HCT116 (cell line): ENCODE data around the gene SERPINB12. TPM values are rescaled to one million over a fixed set of nuclear protein-coding genes. Genes with fewer than 3 reads are reported as not detected.

Experiments used
- ATAC-seq: fragments of 200-7000 bp; cut with Tn5 transposase; 2 replicates; pipeline ENCODE4 v1.9.1; 2020; ENCODE audit warnings: mild to moderate bottlenecking, moderate library complexity
- BruUV-seq: library from RNA; stranded (reverse); fragments of 400-500 nt; replicated peaks from 2 replicates; lab custom pipeline; 2021; lab: Mats Ljungman, UMichigan
- CTCF ChIA-PET: fragments of 300-600 bp; sonication (Branson Sonifier 250); formaldehyde crosslinking; loops from one replicate; lab custom pipeline; 2021; ENCODE audit warnings: antibody characterized with exemption; lab: Charles Lee
- POLR2A ChIA-PET: fragments of 300-600, 350-600 bp; sonication (Branson Sonifier 250); formaldehyde crosslinking; loops from one replicate; lab custom pipeline; 2021; ENCODE audit warnings: antibody characterized with exemption; lab: Charles Lee
- RAD21 ChIA-PET, 2 experiments: fragments of 300-600 bp; sonication (Branson Sonifier 250); formaldehyde crosslinking; loops; one replicate each; lab custom pipeline; 2023; ENCODE audit warnings: low total read pairs in 2 of 2; ENCODE audit not compliant: uncharacterized antibody in 2 of 2, unreplicated experiment in 2 of 2, low non-redundant PET in 1 of 2; lab: Charles Lee
- DNase-seq: peaks from one replicate; pipeline ENCODE4 v3.0.0-alpha.2; 2010; ENCODE audit warnings: low read depth, low spot score
- H2AFZ ChIP-seq: fragments of 200-600 bp; shearing (Covaris generic), sonication (generic); 2 replicates; pipeline ENCODE4 v1.6.1; 2017; ENCODE audit warnings: low read depth, mixed run types, mixed read lengths, antibody characterized with exemption, low read length; ENCODE audit not compliant: poor library complexity, severe bottlenecking
- H3K27ac ChIP-seq: 2 replicates; pipeline ENCODE4 v1.5.1; 2012; ENCODE audit warnings: low read depth, low read length
- H3K27me3 ChIP-seq: fragments of 200-600 bp; sonication (generic); 2 replicates; pipeline ENCODE4 v1.6.1; 2016; ENCODE audit warnings: mixed run types, low read length, mixed read lengths; ENCODE audit not compliant: insufficient read depth
- H3K36me3 ChIP-seq, 2 experiments: fragments of 200-500 bp in 1 of 2; fragments of 200-600 bp in 1 of 2; sonication (Bioruptor generic) in 1 of 2; sonication (generic) in 1 of 2; 2 replicates each; pipeline versions ENCODE4 v1.5.1 to v1.6.1; 2014 to 2016; ENCODE audit warnings: low read length in 2 of 2, inconsistent platforms in 1 of 2, mixed read lengths in 1 of 2, mixed run types in 1 of 2; ENCODE audit not compliant: insufficient read depth in 2 of 2, control insufficient read depth in 1 of 2
- H3K4me1 ChIP-seq, 2 experiments: fragments of 200-600 bp in 1 of 2; sonication (generic) in 1 of 2; 2 replicates each; pipeline versions ENCODE4 v1.5.1 to v1.6.1; 2012 to 2017; ENCODE audit warnings: low read length in 2 of 2, inconsistent platforms in 1 of 2, mild to moderate bottlenecking in 1 of 2, mixed read lengths in 1 of 2, mixed run types in 1 of 2, moderate library complexity in 1 of 2; ENCODE audit not compliant: insufficient read depth in 2 of 2, control insufficient read depth in 1 of 2
- H3K4me2 ChIP-seq: fragments of 200-600 bp; sonication (generic); 2 replicates; pipeline ENCODE4 v1.6.1; 2017; ENCODE audit warnings: mixed run types, low read length, mixed read lengths
- H3K4me3 ChIP-seq, 2 experiments: fragments of 200-600 bp in 1 of 2; sonication (generic) in 1 of 2; replicated peaks in 1 of 2; 2 replicates each; pipeline ENCODE4 v1.5.1; 2011 to 2016; ENCODE audit warnings: low read length in 2 of 2, control low read depth in 1 of 2, low read depth in 1 of 2, mild to moderate bottlenecking in 1 of 2, mixed read lengths in 1 of 2, mixed run types in 1 of 2
- H3K79me2 ChIP-seq: fragments of 200-600 bp; sonication (generic); 2 replicates; pipeline ENCODE4 v1.6.1; 2017; ENCODE audit warnings: mild to moderate bottlenecking, mixed run types, low read length, moderate library complexity, mixed read lengths; ENCODE audit not compliant: insufficient read depth
- H3K9ac ChIP-seq: fragments of 200-600 bp; sonication (generic); 2 replicates; pipeline ENCODE4 v1.6.1; 2016; ENCODE audit warnings: low read length, mixed read lengths
- H3K9me2 ChIP-seq: fragments of 200-600 bp; sonication (generic), shearing (Covaris generic); 2 replicates; pipeline ENCODE4 v1.6.1; 2017; ENCODE audit warnings: mixed run types, mild to moderate bottlenecking, moderate library complexity; ENCODE audit not compliant: insufficient read depth
- H3K9me3 ChIP-seq, 2 experiments: fragments of 200-500 bp in 1 of 2; fragments of 200-600 bp in 1 of 2; sonication (Bioruptor generic) in 1 of 2; sonication (generic) in 1 of 2; 2 replicates each; pipeline ENCODE4 v1.6.1; 2014 to 2017; ENCODE audit warnings: low read length in 2 of 2, mixed read lengths in 2 of 2, inconsistent platforms in 1 of 2, low read depth in 1 of 2, mild to moderate bottlenecking in 1 of 2, mixed run types in 1 of 2, moderate library complexity in 1 of 2; ENCODE audit not compliant: control insufficient read depth in 1 of 2, insufficient read depth in 1 of 2
- H4K20me1 ChIP-seq: fragments of 200-600 bp; sonication (generic), shearing (Covaris generic); 2 replicates; pipeline ENCODE4 v1.6.1; 2017; ENCODE audit warnings: mixed run types, mild to moderate bottlenecking, moderate library complexity; ENCODE audit not compliant: insufficient read depth
- CBX3 ChIP-seq: IDR thresholded peaks from 2 replicates; pipeline ENCODE4 v1.6.1; 2012; ENCODE audit warnings: low read depth
- CEBPB ChIP-seq: IDR thresholded peaks from 2 replicates; pipeline ENCODE4 v1.6.1; 2012; ENCODE audit warnings: low read depth
- EGR1 ChIP-seq: IDR thresholded peaks from 2 replicates; pipeline ENCODE4 v1.6.1; 2012; ENCODE audit warnings: low read depth
- ELF1 ChIP-seq: IDR thresholded peaks from 2 replicates; pipeline ENCODE4 v1.6.1; 2012; ENCODE audit warnings: low read depth, borderline replicate concordance
- EZH2 ChIP-seq: fragments of 200-600 bp; sonication (generic); IDR thresholded peaks from 2 replicates; pipeline ENCODE4 v1.6.1; 2017; ENCODE audit warnings: antibody characterized with exemption, mixed run types
- JUND ChIP-seq: IDR thresholded peaks from 2 replicates; pipeline ENCODE4 v1.6.1; 2012
- POLR2A ChIP-seq: IDR thresholded peaks from 2 replicates; pipeline ENCODE4 v1.7.0; 2011; ENCODE audit warnings: borderline replicate concordance; ENCODE audit not compliant: insufficient read depth, insufficient read length; ENCODE audit errors: extremely low read depth
- POLR2AphosphoS5 ChIP-seq: IDR thresholded peaks from 2 replicates; pipeline ENCODE4 v1.6.1; 2011; ENCODE audit warnings: mild to moderate bottlenecking, low read depth, low read length, moderate library complexity
- RAD21 ChIP-seq: IDR thresholded peaks from 2 replicates; pipeline ENCODE4 v1.6.1; 2012; ENCODE audit warnings: low read depth, mild to moderate bottlenecking
- SIN3A ChIP-seq: IDR thresholded peaks from 2 replicates; pipeline ENCODE4 v1.6.1; 2012; ENCODE audit warnings: low read depth
- SP1 ChIP-seq: IDR thresholded peaks from 2 replicates; pipeline ENCODE4 v1.6.1; 2012; ENCODE audit warnings: low read depth
- SRF ChIP-seq: IDR thresholded peaks from 2 replicates; pipeline ENCODE4 v1.6.1; 2012; ENCODE audit warnings: low read depth
- TCF7L2 ChIP-seq: IDR thresholded peaks from 2 replicates; pipeline ENCODE4 v1.7.0; 2011; ENCODE audit warnings: borderline replicate concordance, inconsistent platforms; ENCODE audit not compliant: insufficient read depth, insufficient read length; ENCODE audit errors: extremely low read depth
- YY1 ChIP-seq: IDR thresholded peaks from 2 replicates; pipeline ENCODE4 v1.6.1; 2011; ENCODE audit warnings: low read length, low read depth, moderate library complexity, mild to moderate bottlenecking; ENCODE audit not compliant: insufficient replicate concordance; ENCODE audit errors: extremely low read depth
- ZFX ChIP-seq: fragments of 450-650 bp; IDR thresholded peaks from 2 replicates; pipeline ENCODE4 v1.6.1; 2017
- ZNF274 ChIP-seq: fragments of 200-500 bp; sonication (Bioruptor generic); IDR thresholded peaks from 2 replicates; pipeline ENCODE4 v1.6.1; 2014; ENCODE audit warnings: mild to moderate bottlenecking, low read depth, low read length, inconsistent platforms
- intact Hi-C: fragments of 100-400 bp; cut with micrococcal nuclease; formaldehyde crosslinking; loops from 2 replicates; pipeline ENCODE4 v1.10.0; 2022
- total RNA-seq: library from RNA; stranded (reverse); gene quantifications from one replicate; pipeline ENCODE4 v1.2.1, GENCODE V29; 2021; ENCODE audit not compliant: unreplicated experiment
- TF ChIP-seq, protein P1 (sequence below): IDR thresholded peaks from 2 replicates; pipeline ENCODE4 v1.6.1; 2011; ENCODE audit warnings: mild to moderate bottlenecking, low read length, moderate library complexity; ENCODE audit not compliant: insufficient replicate concordance; ENCODE audit errors: extremely low read depth
- TF ChIP-seq, protein P2 (sequence below): IDR thresholded peaks from 2 replicates; pipeline ENCODE4 v1.6.1; 2012; ENCODE audit warnings: low read depth
- TF ChIP-seq, protein P3 (sequence below), 3 experiments: fragments of 200-600 bp in 1 of 3; sonication (generic) in 1 of 3; IDR thresholded peaks in 2 of 3; conservative IDR thresholded peaks in 1 of 3; 2 replicates each; pipeline ENCODE4 v1.5.1; 2012 to 2017; ENCODE audit warnings: low read depth in 2 of 3, low read length in 2 of 3, antibody characterized with exemption in 1 of 3, borderline replicate concordance in 1 of 3, control low read depth in 1 of 3, mild to moderate bottlenecking in 1 of 3, mixed read lengths in 1 of 3, mixed run types in 1 of 3, moderate library complexity in 1 of 3; ENCODE audit not compliant: insufficient read depth in 1 of 3
- TF ChIP-seq, protein P4 (sequence below): IDR thresholded peaks from 2 replicates; pipeline ENCODE4 v1.6.1; 2012

The SERPINB12 gene
- total RNA-seq, 1 experiment from 2014 or later: not detected

DNA sequence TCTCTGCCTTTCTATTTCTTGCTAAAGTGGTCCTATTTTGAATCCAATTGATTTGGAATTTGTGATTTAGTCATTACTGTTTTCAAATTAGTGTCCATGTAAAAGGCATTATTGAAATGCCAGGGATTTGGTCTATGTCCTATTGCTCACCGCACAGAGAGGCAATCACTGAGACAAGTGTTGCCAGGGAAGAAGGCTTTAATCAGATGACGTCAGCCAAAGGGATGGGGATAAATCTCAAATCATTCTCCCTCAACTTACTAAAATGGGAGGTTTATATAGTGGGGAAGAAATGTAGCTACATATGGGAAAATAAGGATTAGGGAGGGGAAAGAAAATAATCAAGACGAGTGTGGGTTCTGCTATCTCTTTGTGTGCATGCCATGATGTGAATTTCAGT is 9.6 kb downstream of the SERPINB12 start:
- no peak for ATAC-seq
- POLR2A ChIA-PET: no interaction called here
- Histone ChIP-seq H3K79me2 (no peaks in the 10 kb centered on the region), H3K4me1 (peaks cover 0 to 9% of the 10 kb centered on the region in 2 experiments; a peak in 1 of 4 replicates), H3K4me2 (no peak overlapping the region), H2AFZ (no peak overlapping the region), H3K9me3 (no peaks in the 10 kb centered on the region), H4K20me1 (no peaks in the 10 kb centered on the region), H3K36me3 (no peaks in the 10 kb centered on the region), H3K27me3 (no peaks in the 10 kb centered on the region), H3K4me3 (no peak overlapping the region), H3K9ac (no peak overlapping the region), H3K27ac (no peak overlapping the region), H3K9me2 (no peaks in the 10 kb centered on the region)
- BruUV-seq: no TSS peak
- CTCF ChIA-PET: no interaction called here
- RAD21 ChIA-PET: no interaction called here
- no peak for DNase-seq
- TF ChIP-seq CBX3 (no peak), SP1 (no peak), POLR2A (no peak), JUND (no peak), SRF (no peak), ELF1 (no peak), EZH2 (no peak), POLR2AphosphoS5 (no peak), ZFX (no peak), CEBPB (no peak), SIN3A (no peak), TCF7L2 (no peak), RAD21 (no peak), EGR1 (no peak), ZNF274 (no peak), YY1 (no peak)
- TF ChIP-seq, protein P1, sequence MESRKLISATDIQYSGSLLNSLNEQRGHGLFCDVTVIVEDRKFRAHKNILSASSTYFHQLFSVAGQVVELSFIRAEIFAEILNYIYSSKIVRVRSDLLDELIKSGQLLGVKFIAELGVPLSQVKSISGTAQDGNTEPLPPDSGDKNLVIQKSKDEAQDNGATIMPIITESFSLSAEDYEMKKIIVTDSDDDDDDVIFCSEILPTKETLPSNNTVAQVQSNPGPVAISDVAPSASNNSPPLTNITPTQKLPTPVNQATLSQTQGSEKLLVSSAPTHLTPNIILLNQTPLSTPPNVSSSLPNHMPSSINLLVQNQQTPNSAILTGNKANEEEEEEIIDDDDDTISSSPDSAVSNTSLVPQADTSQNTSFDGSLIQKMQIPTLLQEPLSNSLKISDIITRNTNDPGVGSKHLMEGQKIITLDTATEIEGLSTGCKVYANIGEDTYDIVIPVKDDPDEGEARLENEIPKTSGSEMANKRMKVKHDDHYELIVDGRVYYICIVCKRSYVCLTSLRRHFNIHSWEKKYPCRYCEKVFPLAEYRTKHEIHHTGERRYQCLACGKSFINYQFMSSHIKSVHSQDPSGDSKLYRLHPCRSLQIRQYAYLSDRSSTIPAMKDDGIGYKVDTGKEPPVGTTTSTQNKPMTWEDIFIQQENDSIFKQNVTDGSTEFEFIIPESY: no peak
- TF ChIP-seq, protein P2, sequence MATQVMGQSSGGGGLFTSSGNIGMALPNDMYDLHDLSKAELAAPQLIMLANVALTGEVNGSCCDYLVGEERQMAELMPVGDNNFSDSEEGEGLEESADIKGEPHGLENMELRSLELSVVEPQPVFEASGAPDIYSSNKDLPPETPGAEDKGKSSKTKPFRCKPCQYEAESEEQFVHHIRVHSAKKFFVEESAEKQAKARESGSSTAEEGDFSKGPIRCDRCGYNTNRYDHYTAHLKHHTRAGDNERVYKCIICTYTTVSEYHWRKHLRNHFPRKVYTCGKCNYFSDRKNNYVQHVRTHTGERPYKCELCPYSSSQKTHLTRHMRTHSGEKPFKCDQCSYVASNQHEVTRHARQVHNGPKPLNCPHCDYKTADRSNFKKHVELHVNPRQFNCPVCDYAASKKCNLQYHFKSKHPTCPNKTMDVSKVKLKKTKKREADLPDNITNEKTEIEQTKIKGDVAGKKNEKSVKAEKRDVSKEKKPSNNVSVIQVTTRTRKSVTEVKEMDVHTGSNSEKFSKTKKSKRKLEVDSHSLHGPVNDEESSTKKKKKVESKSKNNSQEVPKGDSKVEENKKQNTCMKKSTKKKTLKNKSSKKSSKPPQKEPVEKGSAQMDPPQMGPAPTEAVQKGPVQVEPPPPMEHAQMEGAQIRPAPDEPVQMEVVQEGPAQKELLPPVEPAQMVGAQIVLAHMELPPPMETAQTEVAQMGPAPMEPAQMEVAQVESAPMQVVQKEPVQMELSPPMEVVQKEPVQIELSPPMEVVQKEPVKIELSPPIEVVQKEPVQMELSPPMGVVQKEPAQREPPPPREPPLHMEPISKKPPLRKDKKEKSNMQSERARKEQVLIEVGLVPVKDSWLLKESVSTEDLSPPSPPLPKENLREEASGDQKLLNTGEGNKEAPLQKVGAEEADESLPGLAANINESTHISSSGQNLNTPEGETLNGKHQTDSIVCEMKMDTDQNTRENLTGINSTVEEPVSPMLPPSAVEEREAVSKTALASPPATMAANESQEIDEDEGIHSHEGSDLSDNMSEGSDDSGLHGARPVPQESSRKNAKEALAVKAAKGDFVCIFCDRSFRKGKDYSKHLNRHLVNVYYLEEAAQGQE: no peak
- TF ChIP-seq, protein P3, sequence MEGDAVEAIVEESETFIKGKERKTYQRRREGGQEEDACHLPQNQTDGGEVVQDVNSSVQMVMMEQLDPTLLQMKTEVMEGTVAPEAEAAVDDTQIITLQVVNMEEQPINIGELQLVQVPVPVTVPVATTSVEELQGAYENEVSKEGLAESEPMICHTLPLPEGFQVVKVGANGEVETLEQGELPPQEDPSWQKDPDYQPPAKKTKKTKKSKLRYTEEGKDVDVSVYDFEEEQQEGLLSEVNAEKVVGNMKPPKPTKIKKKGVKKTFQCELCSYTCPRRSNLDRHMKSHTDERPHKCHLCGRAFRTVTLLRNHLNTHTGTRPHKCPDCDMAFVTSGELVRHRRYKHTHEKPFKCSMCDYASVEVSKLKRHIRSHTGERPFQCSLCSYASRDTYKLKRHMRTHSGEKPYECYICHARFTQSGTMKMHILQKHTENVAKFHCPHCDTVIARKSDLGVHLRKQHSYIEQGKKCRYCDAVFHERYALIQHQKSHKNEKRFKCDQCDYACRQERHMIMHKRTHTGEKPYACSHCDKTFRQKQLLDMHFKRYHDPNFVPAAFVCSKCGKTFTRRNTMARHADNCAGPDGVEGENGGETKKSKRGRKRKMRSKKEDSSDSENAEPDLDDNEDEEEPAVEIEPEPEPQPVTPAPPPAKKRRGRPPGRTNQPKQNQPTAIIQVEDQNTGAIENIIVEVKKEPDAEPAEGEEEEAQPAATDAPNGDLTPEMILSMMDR (IDR thresholded peaks at IDR 0.05 in 2 of 3, conservative IDR thresholded peaks at IDR 0.05 in 1 of 3; ENCODE audit: borderline replicate concordance in 1 of 3, insufficient read depth in 1 of 3, low read depth in 2 of 3, low read length in 2 of 3): no peak
- TF ChIP-seq, protein P4, sequence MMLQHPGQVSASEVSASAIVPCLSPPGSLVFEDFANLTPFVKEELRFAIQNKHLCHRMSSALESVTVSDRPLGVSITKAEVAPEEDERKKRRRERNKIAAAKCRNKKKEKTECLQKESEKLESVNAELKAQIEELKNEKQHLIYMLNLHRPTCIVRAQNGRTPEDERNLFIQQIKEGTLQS: no peak
- intact Hi-C loops: no loop called here
